ENCODE data around the gene MAP3K3.

MAP3K3 gene

DNA sequence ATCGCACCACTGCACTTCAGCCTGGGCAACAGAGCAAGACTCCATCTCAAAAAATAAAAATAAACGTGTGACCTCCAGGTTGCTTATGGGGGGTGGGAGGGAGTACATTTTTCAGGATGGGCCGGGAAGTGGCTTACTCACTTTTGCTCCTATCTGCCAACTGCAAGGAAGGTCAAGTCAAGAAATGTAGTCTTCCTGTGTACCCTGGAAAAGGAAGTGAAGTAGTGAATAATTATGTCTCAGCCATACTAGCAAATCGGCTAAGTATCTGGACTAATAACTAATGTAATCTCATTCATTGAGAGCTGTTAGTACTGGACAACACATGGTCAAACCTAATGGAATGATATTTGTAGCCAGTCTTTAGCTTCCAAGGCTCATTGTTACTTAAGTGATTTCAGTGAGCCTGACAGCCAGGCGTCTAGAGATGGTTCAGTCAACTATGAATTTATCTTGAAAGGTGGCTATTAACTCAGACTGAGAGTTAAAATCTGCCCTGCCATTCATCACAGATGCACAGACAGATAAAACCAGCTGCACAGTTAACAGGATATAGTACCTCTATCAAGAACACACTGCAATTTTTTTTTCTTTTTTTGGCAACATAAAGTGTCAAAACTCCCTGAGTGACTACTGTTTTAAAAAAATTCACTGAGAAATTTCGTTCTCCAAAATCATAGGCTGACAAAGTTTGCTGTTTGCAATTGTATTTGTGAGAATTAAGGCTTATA, 25.2 kb upstream of the MAP3K3 start:
- no peak overlapping the region for H3K9ac ChIP-seq (ENCODE audit: low read length)
- no peaks in the 10 kb centered on the region for H3K27me3 ChIP-seq (ENCODE audit: control insufficient read depth, insufficient read depth, low read length)
- H3K4me1 ChIP-seq (ENCODE audit: control insufficient read depth, insufficient read depth, low read length) = peaks cover 10% of the 10 kb centered on the region
- no peak overlapping the region for H3K27ac ChIP-seq (ENCODE audit: low read depth, low read length)
- peaks cover 2% of the 10 kb centered on the region; the same call in 1 of the 2 replicates for H3K36me3 ChIP-seq (ENCODE audit: control insufficient read depth, insufficient read depth, low read length)
- no peaks in the 10 kb centered on the region for H3K9me3 ChIP-seq (ENCODE audit: control insufficient read depth, insufficient read depth, low read depth, low read length)
- no peak overlapping the region for H3K4me3 ChIP-seq (ENCODE audit: low read depth, low read length)

DNA sequence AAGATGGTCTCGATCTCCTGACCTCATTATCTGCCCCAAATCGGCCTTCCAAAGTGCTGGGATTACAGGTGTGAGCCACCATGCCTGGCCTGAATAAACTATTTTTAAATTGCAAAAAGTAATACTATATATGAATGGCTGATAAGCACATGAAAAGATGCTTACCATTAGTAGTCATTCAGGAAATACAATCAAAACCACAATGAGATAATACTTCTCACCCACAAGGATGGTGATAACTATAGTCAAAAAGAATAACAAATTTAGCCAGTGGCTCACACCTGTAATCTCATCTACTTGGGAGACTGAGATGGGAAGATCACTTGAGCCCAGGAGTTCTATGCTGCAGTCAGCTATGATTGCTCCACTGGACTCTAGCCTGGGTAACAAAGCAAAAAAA, 23.9 kb upstream of the MAP3K3 start:
- no peaks in the 10 kb centered on the region for H3K36me3 ChIP-seq (ENCODE audit: control insufficient read depth, insufficient read depth, low read length)
- H3K9ac ChIP-seq (ENCODE audit: low read length) = no peak overlapping the region
- no peaks in the 10 kb centered on the region for H3K9me3 ChIP-seq (ENCODE audit: control insufficient read depth, insufficient read depth, low read depth, low read length)
- no peaks in the 10 kb centered on the region for H3K27me3 ChIP-seq (ENCODE audit: control insufficient read depth, insufficient read depth, low read length)
- no peak overlapping the region for H3K4me3 ChIP-seq (ENCODE audit: low read depth, low read length)
- peaks cover 10% of the 10 kb centered on the region for H3K4me1 ChIP-seq (ENCODE audit: control insufficient read depth, insufficient read depth, low read length)
- H3K27ac ChIP-seq (ENCODE audit: low read depth, low read length) = no peak overlapping the region

DNA sequence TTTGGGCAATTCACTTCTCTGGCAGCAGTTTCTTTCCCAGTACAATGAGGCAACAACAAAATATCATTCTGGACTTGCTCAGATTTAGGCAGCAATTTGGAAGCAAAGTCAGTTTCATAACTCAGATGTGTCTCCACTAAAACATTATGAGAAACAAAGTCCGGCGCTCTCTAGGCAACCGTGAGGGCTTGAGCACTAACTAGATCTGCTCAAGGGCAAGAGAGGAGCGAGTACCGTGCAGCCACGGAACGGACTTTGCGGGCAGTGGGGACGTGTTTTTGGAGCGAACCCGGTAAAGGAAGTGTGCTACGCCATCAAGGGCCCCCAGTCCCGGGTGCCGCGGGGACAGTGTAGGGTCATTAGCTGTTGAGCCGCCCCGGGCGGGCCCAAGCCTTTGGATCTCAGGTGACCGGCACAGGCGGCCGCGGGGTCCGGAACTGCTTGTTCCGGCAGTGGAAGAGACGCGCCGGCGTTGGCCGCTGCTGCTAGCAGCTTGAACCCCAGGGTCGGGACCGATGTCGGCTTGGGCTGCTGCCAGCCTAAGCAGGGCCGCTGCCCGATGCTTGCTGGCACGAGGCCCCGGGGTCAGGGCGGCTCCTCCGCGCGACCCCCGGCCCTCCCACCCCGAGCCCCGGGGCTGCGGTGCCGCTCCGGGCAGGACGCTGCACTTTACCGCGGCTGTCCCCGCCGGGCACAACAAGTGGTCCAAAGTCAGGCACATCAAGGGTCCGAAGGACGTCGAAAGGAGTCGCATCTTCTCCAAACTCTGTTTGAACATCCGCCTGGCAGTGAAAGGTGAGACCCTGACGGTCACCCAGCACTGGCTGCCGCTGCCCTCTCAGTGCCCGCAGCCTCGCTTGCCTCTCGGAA, 21.4 kb upstream of the MAP3K3 start, which contains the start of gene TACO1:
TACO1 (plus strand) TSS at position 327 of the 870 bp plus-strand sequence; CDS start at position 516, 189 bp downstream.
- Histone ChIP-seq H3K27me3 (ENCODE audit: control insufficient read depth, insufficient read depth, low read length) (no peaks in the 10 kb centered on the region), H3K27ac (ENCODE audit: low read depth, low read length) (peak within 1 kb of the TSS; percentile 54; the same call in 1 of the 2 replicates), H3K4me3 (ENCODE audit: low read depth, low read length) (peak within 1 kb of the TSS; percentile 92), H3K9me3 (ENCODE audit: control insufficient read depth, insufficient read depth, low read depth, low read length) (no peaks in the 10 kb centered on the region), H3K4me1 (ENCODE audit: control insufficient read depth, insufficient read depth, low read length) (peaks cover 10% of the 10 kb centered on the region), H3K36me3 (ENCODE audit: control insufficient read depth, insufficient read depth, low read length) (peaks cover 16% of the 10 kb centered on the region), H3K9ac (ENCODE audit: low read length) (peak within 1 kb of the TSS; percentile 88)

DNA sequence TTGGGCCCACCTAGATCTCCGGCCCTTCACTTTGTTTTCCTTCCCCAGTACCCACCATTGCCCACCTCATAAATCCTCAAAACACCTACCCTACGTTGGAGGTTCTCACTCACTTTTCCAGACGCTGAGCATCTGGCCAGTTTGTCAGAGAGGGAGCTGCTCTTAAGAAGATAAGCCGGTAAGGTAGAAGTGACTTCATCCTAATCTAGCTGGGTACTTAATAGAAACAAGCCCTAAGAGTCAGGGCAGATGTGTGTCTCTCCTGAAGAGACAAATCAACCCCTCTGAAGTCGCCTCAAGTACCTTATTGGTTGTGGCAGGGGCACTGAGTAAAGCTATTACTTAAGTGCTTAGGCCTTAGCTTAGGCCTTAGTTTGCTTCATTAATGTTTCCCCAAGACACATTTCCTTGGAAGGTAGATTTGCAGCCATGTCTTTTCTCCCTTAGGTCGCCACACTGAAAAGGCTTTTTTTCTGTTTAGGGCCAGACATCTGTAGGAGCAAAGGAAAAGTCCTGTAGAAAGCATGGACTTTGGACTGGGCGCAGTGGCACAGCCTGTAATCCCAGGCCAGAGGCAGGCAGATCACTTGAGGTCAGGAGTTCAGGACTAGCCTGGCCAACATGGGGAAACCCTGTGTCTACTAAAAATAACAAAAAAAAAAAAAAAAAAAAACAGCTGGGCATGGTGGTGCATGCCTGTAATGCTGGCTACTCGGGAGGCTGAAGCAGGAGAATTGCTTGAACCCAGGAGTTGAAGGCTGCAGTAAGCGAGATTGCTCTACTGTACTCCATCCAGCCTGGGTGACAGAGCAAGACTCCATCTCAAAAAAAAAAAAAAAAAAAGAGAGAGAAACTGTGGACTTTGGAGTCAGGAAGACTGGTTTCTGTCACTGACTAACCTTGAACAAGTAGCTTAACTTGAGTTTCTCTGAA, 20.5 kb upstream of the MAP3K3 start:
- Histone ChIP-seq H3K4me3 (ENCODE audit: low read depth, low read length) (peak overlapping the region; percentile 92), H3K36me3 (ENCODE audit: control insufficient read depth, insufficient read depth, low read length) (peaks cover 24% of the 10 kb centered on the region), H3K27ac (ENCODE audit: low read depth, low read length) (no peak overlapping the region), H3K9ac (ENCODE audit: low read length) (peak overlapping the region; percentile 88), H3K9me3 (ENCODE audit: control insufficient read depth, insufficient read depth, low read depth, low read length) (no peaks in the 10 kb centered on the region), H3K27me3 (ENCODE audit: control insufficient read depth, insufficient read depth, low read length) (no peaks in the 10 kb centered on the region), H3K4me1 (ENCODE audit: control insufficient read depth, insufficient read depth, low read length) (peaks cover 10% of the 10 kb centered on the region)

DNA sequence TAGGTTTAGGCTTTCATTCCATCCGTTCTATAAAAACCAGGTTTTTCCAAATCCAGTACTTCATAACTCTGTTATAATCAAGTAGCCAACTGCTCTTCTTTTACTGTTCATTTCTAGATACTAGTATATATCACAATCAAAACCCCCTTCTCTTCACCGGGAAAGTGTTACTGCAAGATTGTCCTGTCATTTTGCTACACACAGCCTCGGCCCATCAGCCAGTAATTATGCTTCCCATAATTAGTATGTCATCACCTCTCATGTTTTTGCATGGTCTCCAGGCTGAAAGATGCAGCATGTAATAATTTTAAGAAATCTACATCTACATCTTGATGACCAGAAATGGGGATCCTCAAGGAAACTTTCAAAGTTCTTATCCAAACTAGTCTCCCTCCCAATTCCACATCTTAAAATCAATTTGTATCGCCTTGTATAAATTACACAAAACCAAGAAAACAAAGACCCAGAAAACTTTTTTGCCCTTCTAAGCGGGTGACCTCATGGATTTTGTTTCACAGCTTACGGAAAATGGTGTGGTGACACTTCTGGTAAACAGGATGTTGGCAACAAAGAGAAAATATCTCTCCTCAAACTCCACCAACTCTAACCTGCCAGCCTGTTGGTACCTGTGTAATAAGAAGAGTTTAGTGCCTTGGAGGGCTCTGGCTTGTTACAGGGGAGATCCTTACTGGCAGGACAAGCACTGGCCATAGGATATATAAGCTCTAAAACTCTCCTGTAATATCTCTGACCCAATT, 12.2 kb upstream of the MAP3K3 start:
- no peak overlapping the region for H3K4me3 ChIP-seq (ENCODE audit: low read depth, low read length)
- H3K9me3 ChIP-seq (ENCODE audit: control insufficient read depth, insufficient read depth, low read depth, low read length) = no peaks in the 10 kb centered on the region
- H3K27ac ChIP-seq (ENCODE audit: low read depth, low read length) = no peak overlapping the region
- H3K4me1 ChIP-seq (ENCODE audit: control insufficient read depth, insufficient read depth, low read length) = no peaks in the 10 kb centered on the region
- H3K36me3 ChIP-seq (ENCODE audit: control insufficient read depth, insufficient read depth, low read length) = peaks cover 44% of the 10 kb centered on the region
- H3K27me3 ChIP-seq (ENCODE audit: control insufficient read depth, insufficient read depth, low read length) = no peaks in the 10 kb centered on the region
- H3K9ac ChIP-seq (ENCODE audit: low read length) = no peak overlapping the region

DNA sequence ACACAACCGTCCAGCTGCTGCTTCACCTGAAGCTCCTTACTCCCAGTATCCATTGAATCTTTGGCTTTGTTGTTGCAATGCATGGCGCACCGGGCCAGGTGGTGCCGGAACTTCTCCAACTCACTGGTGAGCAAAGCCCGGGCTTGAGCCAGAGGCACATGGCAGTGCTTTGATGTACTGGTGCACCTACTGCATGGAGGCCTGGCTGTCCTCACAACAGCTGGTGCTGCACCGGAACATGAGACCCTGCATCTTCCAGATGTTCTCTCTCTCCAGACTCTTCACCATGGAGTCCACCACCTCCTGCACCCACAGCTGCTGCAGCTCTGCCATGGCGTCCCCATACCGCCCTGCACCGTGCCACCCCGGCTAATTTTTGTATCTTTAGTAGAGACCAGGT, 11.4 kb upstream of the MAP3K3 start:
- Histone ChIP-seq H3K4me3 (ENCODE audit: low read depth, low read length) (no peak overlapping the region), H3K27me3 (ENCODE audit: control insufficient read depth, insufficient read depth, low read length) (no peaks in the 10 kb centered on the region), H3K36me3 (ENCODE audit: control insufficient read depth, insufficient read depth, low read length) (peaks cover 35% of the 10 kb centered on the region), H3K9me3 (ENCODE audit: control insufficient read depth, insufficient read depth, low read depth, low read length) (no peaks in the 10 kb centered on the region), H3K4me1 (ENCODE audit: control insufficient read depth, insufficient read depth, low read length) (no peaks in the 10 kb centered on the region), H3K27ac (ENCODE audit: low read depth, low read length) (no peak overlapping the region), H3K9ac (ENCODE audit: low read length) (no peak overlapping the region)

DNA sequence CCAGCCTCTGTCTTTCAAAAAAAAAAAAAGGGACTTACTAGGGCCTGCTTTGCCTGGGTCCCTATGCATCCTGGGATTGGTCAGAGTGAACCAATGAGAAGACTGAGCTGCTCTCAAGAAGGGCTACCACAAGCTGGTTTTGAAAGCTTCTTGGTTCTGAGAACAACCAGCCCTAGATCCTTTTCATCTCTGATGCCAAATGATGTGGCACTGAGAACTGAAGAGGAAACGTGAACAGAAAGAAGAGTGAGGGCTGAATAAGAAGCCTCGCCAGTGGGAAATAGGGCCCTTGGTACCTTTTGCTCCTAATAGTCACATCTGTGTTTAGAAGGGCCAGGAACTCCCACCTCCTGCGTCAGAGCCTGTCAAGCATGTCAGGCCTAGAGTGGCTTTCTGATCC, 10.9 kb upstream of the MAP3K3 start:
- no peak overlapping the region for H3K9ac ChIP-seq (ENCODE audit: low read length)
- no peaks in the 10 kb centered on the region for H3K9me3 ChIP-seq (ENCODE audit: control insufficient read depth, insufficient read depth, low read depth, low read length)
- peaks cover 30% of the 10 kb centered on the region for H3K36me3 ChIP-seq (ENCODE audit: control insufficient read depth, insufficient read depth, low read length)
- H3K4me3 ChIP-seq (ENCODE audit: low read depth, low read length) = no peak overlapping the region
- no peaks in the 10 kb centered on the region for H3K4me1 ChIP-seq (ENCODE audit: control insufficient read depth, insufficient read depth, low read length)
- H3K27ac ChIP-seq (ENCODE audit: low read depth, low read length) = no peak overlapping the region
- H3K27me3 ChIP-seq (ENCODE audit: control insufficient read depth, insufficient read depth, low read length) = no peaks in the 10 kb centered on the region

DNA sequence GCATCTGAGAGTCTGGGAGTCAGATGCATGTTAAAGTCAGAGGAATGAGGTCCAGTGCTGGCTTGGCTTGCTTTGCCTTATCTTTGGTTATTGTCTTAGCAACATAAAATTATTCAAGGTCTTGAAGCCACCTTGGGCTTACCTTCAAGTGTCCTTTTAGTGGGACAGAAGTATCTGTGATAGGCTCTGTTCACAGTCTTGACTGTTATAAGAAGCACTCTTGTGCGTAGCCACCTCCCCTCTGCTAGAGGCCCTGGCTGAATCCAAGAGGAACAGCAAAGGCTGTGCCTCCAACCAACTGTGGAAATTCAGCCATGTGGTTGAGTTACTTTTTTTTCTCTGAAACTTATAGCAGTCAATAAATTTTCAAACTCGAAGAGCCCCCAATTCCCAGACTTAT, 8.6 kb upstream of the MAP3K3 start:
- H3K27me3 ChIP-seq (ENCODE audit: control insufficient read depth, insufficient read depth, low read length) = no peaks in the 10 kb centered on the region
- no peaks in the 10 kb centered on the region for H3K4me1 ChIP-seq (ENCODE audit: control insufficient read depth, insufficient read depth, low read length)
- no peak overlapping the region for H3K9ac ChIP-seq (ENCODE audit: low read length)
- H3K36me3 ChIP-seq (ENCODE audit: control insufficient read depth, insufficient read depth, low read length) = peaks cover 8% of the 10 kb centered on the region
- no peak overlapping the region for H3K4me3 ChIP-seq (ENCODE audit: low read depth, low read length)
- no peak overlapping the region for H3K27ac ChIP-seq (ENCODE audit: low read depth, low read length)
- no peaks in the 10 kb centered on the region for H3K9me3 ChIP-seq (ENCODE audit: control insufficient read depth, insufficient read depth, low read depth, low read length)

DNA sequence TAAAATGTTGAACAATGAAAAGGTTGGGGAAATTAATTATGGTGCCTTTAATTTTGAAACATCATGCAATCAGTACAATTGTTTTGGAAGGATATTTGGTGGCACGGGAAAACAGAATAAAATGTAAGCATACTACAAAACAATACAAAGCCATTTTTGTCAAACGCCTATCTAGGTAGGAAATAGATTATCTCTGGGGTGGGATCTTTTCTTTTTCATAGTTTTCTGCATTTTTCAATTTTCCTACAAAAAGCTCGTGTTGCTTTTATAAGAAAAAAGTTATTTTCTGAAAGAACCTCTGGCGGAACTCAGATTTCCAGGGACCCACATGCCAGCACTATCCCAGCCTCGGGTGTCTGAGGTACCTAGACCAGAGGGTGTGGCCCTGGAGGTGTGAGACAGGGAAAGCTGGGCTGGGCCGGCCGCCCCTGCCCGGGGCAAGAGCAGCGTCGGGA, 961 bp upstream of the MAP3K3 start:
- no peaks in the 10 kb centered on the region for H3K9me3 ChIP-seq (ENCODE audit: control insufficient read depth, insufficient read depth, low read depth, low read length)
- H3K4me3 ChIP-seq (ENCODE audit: low read depth, low read length) = peak overlapping the region; percentile 94
- no peaks in the 10 kb centered on the region for H3K27me3 ChIP-seq (ENCODE audit: control insufficient read depth, insufficient read depth, low read length)
- H3K4me1 ChIP-seq (ENCODE audit: control insufficient read depth, insufficient read depth, low read length) = peaks cover 7% of the 10 kb centered on the region
- H3K36me3 ChIP-seq (ENCODE audit: control insufficient read depth, insufficient read depth, low read length) = no peaks in the 10 kb centered on the region
- peak overlapping the region; percentile 54; the same call in 1 of the 2 replicates for H3K27ac ChIP-seq (ENCODE audit: low read depth, low read length)
- H3K9ac ChIP-seq (ENCODE audit: low read length) = peak overlapping the region; percentile 67
